Neural crest cell (in vitro differentiated cells): Measurements from ENCODE around the gene TBC1D2. TPM values are rescaled to one million over a fixed set of nuclear protein-coding genes. Genes with fewer than 3 reads are reported as not detected.

ENCODE experiments used
- DNase-seq: peaks from one replicate; pipeline ENCODE4 v3.0.0; 2021; ENCODE audit warnings: low read depth, mixed read lengths, low spot score
- H3K27ac Mint-ChIP-seq: one replicate; pipeline ENCODE4 v1.8.0; 2021; ENCODE audit warnings: mild to moderate bottlenecking, mixed read lengths; ENCODE audit not compliant: unreplicated experiment
- H3K27me3 Mint-ChIP-seq: 2 replicates; pipeline ENCODE4 v1.8.0; 2021; ENCODE audit warnings: low read depth, mild to moderate bottlenecking, mixed read lengths
- H3K36me3 Mint-ChIP-seq: 2 replicates; pipeline ENCODE4 v1.8.0; 2021; ENCODE audit warnings: low read depth, mild to moderate bottlenecking, mixed read lengths
- H3K4me1 Mint-ChIP-seq: 2 replicates; pipeline ENCODE4 v1.8.0; 2021; ENCODE audit warnings: mixed read lengths
- H3K4me3 Mint-ChIP-seq: one replicate; pipeline ENCODE4 v1.8.0; 2021; ENCODE audit warnings: mild to moderate bottlenecking, mixed read lengths
- H3K9me3 Mint-ChIP-seq: 2 replicates; pipeline ENCODE4 v1.8.0; 2021; ENCODE audit warnings: mixed read lengths
- long read RNA-seq: library from polyadenylated mRNA; unstranded; transcript quantifications from one replicate; pipeline ENCODE4 v2.0.0, GENCODE V29; 2020
- total RNA-seq: library from RNA; stranded (reverse); gene quantifications from 2 replicates; pipeline ENCODE4 v1.2.1, GENCODE V29; 2021
- TF ChIP-seq, protein P1 (sequence below): fragments of 200-600 bp; sonication (generic); conservative IDR thresholded peaks from 2 replicates; pipeline ENCODE4 v1.5.0; 2021; ENCODE audit warnings: antibody characterized with exemption, mild to moderate bottlenecking

The TBC1D2 gene, protein sequence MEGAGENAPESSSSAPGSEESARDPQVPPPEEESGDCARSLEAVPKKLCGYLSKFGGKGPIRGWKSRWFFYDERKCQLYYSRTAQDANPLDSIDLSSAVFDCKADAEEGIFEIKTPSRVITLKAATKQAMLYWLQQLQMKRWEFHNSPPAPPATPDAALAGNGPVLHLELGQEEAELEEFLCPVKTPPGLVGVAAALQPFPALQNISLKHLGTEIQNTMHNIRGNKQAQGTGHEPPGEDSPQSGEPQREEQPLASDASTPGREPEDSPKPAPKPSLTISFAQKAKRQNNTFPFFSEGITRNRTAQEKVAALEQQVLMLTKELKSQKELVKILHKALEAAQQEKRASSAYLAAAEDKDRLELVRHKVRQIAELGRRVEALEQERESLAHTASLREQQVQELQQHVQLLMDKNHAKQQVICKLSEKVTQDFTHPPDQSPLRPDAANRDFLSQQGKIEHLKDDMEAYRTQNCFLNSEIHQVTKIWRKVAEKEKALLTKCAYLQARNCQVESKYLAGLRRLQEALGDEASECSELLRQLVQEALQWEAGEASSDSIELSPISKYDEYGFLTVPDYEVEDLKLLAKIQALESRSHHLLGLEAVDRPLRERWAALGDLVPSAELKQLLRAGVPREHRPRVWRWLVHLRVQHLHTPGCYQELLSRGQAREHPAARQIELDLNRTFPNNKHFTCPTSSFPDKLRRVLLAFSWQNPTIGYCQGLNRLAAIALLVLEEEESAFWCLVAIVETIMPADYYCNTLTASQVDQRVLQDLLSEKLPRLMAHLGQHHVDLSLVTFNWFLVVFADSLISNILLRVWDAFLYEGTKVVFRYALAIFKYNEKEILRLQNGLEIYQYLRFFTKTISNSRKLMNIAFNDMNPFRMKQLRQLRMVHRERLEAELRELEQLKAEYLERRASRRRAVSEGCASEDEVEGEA
- 2.2 and 2.4 TPM in 2 replicates for total RNA-seq
- long read RNA-seq, partial matches to known transcripts: 1 of 2 reads
- long read RNA-seq, other reads (novel, unspliced or antisense): 0 of 2 reads

DNA sequence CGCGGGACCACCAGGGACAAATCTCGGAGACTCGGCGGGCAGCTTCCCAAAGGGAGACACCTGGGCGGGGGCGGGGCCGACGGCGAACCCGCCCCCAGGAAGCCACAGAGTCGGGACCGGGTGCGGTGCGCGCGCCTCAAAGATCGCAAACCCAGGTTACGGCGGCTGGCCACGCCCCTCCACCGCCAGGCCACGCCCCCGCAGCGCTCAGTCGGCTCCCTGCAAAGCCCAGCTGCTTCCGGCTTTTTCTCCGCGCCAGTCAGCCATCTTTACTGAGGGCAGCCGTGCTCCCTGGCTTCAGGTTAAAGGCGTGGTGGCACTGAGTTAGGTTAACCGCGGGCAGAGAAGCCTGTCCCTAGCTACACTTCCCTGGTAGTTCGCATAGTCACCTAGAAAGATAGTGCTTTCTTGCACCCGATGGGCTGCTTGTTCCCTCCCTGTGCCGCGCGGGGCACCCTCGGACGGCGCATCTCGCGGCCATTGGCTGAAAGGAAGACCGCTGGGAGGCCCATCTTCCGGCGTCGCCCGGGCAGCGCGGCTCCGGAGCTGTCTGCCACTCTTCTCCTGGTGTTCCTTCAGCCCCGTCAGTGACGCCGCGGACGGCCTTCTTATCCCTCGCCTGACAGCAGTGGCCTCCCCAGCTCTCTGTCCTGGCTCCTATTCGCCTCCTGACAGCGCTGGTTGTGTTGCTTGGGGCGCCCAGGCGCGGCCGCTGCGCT is at the start of gene TBC1D2:
Gene TBC1D2 (minus strand): TSS at position 72 of the 719 bp plus-strand sequence. CDS start 108 bp downstream, outside the sequence.
- TF ChIP-seq, protein P1, sequence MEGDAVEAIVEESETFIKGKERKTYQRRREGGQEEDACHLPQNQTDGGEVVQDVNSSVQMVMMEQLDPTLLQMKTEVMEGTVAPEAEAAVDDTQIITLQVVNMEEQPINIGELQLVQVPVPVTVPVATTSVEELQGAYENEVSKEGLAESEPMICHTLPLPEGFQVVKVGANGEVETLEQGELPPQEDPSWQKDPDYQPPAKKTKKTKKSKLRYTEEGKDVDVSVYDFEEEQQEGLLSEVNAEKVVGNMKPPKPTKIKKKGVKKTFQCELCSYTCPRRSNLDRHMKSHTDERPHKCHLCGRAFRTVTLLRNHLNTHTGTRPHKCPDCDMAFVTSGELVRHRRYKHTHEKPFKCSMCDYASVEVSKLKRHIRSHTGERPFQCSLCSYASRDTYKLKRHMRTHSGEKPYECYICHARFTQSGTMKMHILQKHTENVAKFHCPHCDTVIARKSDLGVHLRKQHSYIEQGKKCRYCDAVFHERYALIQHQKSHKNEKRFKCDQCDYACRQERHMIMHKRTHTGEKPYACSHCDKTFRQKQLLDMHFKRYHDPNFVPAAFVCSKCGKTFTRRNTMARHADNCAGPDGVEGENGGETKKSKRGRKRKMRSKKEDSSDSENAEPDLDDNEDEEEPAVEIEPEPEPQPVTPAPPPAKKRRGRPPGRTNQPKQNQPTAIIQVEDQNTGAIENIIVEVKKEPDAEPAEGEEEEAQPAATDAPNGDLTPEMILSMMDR: no peak
- Mint-ChIP-seq H3K4me1 (peaks cover 11% of the 10 kb centered on the region), H3K4me3 (peak within 1 kb of the TSS; percentile 88), H3K36me3 (no peaks in the 10 kb centered on the region), H3K9me3 (no peaks in the 10 kb centered on the region), H3K27ac (peak within 1 kb of the TSS; percentile 99), H3K27me3 (peaks cover 34% of the 10 kb centered on the region)
- peak; percentile 93 for DNase-seq

DNA sequence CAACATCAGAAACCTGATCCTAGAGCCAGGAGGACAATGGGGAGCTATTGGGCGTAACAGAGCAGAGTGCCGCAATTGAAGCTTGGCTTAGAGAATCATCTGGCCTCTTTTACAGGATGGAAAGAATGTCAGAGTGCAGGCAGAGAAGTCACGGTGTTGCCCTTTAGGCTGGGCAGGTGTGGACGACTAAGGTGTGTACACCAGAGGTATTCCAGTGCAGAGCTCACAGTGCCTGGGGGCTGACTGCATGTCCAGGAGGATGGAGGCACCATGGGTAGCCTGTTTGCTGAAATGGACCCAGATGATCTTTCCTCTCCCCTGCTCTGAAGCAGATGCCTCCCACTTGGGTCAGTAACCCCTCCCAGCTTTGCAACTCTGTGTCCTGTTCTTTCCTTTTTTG is 48.9 kb upstream of the TBC1D2 start:
- Mint-ChIP-seq H3K27ac (no peak overlapping the region), H3K9me3 (no peaks in the 10 kb centered on the region), H3K36me3 (no peaks in the 10 kb centered on the region), H3K27me3 (no peaks in the 10 kb centered on the region), H3K4me3 (no peak overlapping the region), H3K4me1 (peaks cover 16% of the 10 kb centered on the region)
- no peak for DNase-seq
- TF ChIP-seq, protein P1: no peak

DNA sequence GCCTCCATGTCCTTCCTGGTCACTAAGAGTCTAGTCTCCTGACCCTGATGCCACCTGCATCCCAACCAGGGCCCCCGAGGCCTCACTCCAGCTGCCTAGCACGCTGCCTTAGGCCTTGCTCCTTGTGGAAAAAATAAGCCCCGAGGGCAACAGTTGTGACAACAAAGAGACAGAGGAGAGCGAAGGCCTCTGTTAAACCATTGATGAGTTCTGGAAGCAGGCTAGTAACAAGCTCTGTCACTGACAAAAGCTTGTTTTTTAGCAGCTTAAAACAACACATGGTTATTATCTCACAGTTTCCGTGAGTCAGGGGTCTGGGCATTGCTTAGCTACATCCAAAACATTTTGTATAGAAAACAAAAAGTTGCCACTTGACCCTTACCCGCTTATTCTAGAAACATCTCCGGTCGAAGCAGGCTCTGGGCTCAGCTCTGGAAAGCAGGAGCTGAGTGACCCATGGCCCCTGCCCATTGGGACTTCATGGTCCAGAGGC is 48.2 kb upstream of the TBC1D2 start:
- H3K9me3 Mint-ChIP-seq: no peaks in the 10 kb centered on the region
- peaks cover 16% of the 10 kb centered on the region for H3K4me1 Mint-ChIP-seq

DNA sequence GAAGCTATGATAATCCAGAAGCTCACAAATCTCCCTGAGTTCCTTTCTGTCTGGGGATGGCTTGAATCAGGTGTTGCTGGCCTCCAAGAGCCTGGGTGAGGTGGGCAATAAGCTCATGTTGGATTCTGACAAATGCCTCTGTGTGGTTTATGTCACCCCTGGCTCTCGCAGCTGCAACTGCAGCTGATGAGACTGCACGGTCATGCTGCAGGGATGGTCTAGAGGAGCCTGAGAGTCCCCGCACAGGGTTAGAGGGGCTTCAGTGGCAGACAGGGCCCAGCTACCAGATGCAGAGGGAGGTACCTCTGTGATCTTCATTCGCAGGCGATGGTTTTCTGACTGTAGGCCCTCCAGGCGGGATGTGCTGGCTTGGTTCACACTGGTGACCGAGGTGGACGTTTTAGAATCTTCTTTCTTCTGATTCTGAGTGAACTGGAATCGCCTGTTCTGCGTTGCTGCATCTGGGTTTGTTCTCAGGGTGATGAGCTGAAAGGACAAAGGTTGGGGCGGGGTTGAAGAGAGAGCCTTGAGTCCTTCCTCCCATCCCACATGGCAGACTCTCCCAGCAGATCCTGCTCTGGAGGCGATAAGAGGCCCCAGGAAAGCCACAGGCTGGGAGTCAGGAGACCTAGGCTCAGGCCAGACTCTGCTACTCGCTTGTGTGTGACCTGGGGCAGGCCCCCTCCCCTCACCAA is 47.6 kb upstream of the TBC1D2 start:
- Mint-ChIP-seq H3K9me3 (no peaks in the 10 kb centered on the region), H3K27me3 (no peaks in the 10 kb centered on the region), H3K27ac (peak overlapping the region; percentile 17), H3K4me3 (no peak overlapping the region), H3K36me3 (no peaks in the 10 kb centered on the region), H3K4me1 (peaks cover 16% of the 10 kb centered on the region)
- TF ChIP-seq, protein P1: no peak
- no peak for DNase-seq

More for the DNA sequence above, 48.2 kb upstream of the TBC1D2 start:
- Mint-ChIP-seq H3K4me3 (no peak overlapping the region), H3K27ac (peak overlapping the region; percentile 6), H3K36me3 (no peaks in the 10 kb centered on the region), H3K27me3 (no peaks in the 10 kb centered on the region)
- peak; percentile 10 for DNase-seq
- TF ChIP-seq, protein P1: no peak
